ENCODE data around the gene PXMP2.
"Not testable (repeated sequence)": the region's sequence is repeated elsewhere in the genome, so short reads cannot be mapped to it uniquely, and the experiment has no call there.

Gene PXMP2

DNA sequence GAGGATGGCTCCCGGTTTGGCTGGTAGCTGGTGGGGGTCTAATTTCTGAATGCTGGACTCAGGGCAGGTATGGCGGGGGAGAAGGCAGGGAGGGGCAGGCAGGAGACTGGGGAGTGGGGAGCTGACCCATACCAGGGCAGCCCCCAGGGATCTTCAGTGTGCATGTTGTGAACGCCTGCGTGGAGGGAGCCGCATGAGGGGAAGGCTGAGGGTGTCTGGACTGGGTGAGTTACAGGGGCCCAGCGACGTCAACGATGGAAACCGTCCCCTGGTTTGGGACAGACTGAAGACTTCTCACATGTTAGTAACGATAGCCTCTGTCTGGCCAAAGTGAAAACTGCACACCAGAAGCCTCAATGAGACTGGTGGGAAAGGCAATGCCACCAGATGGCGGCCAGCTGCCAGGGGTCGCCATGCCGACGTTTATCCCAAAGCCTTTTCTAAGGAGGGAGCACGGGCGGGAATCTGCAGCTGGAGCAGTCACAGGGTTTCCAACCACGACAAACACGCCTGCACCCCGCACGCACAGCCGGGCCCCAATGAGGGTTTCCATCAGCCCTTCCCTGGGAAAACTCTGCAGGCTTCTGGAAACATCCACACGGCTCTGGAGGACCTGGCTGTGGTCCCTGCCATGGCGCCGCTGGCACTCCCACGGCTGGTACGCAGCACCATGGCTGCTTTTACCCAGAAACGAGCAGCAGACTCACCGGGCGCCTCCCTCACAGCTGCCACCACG, 37.3 kb downstream of the PXMP2 start:
- no peak for DNase-seq

DNA sequence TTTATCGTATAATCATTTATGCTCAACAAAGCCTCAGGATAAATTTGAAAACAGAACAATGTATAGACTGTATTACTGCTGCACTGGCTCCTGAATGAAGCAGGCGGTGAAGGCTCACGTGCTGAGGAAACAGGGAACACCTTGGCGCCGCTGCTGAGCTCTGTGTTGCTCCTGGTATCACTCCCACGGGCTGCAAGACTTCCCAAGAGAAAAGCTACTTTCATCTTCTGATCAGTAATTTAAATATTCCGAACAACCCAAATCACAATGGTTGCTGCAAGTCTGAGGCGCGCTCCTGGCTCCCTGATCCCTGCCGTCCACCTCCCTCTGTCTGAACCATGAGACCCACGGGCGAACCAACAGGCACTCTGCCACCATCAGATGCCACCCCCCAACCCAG, 39.0 kb downstream of the PXMP2 start:
- no peak for DNase-seq

DNA sequence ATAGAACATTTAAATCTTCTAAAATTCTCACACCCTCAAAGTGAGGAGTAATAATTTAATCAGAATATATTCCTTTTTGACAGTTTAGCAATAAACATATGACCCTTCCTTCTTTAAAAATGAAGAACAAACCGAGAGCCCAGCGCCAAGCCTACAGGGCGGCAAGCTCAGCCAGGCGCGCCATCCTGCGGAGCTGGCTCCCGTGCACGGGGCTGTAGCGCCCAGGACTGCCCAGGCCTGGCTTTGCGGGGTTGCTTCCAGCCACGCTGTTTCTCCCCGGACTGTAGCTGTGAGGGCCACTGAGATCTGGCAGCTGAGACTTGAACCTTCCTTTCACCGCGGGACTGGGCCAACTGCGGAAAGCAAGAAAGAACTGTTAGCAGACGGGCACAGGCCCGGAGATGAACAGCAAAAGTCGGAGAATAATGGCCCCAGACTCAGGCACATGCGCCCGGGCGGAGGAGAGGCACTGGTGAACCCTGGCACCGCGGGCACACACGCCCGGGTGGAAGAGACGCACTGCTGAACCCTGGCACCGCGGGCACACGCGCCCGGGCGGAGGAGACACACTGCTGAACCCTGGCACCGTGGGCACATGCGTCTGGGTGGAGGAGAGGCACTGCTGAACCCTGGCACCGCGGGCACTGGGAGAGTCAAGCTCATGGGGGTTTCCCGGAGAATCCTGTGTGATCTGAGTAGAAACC, 39.9 kb downstream of the PXMP2 start:
- no peak for DNase-seq

DNA sequence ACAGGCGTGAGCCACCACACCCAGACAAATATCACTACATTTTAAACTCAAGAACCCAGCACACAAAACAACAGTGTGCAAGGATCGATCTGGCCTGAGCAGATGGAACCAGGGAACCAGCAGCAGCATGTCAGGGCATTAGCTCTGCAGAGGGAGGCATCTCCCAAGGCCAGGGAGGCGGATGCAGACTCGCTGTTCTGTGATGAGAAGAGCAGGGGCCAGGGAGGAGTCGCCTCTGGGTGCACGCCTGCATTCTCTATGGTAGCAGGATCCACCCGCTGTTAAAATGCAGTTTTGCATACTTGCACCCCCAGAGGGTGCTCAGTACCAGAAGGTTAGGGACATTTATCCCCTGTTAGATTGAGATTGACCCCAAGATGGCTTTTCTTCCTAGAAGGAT, 41.1 kb downstream of the PXMP2 start:
- no peak for DNase-seq

DNA sequence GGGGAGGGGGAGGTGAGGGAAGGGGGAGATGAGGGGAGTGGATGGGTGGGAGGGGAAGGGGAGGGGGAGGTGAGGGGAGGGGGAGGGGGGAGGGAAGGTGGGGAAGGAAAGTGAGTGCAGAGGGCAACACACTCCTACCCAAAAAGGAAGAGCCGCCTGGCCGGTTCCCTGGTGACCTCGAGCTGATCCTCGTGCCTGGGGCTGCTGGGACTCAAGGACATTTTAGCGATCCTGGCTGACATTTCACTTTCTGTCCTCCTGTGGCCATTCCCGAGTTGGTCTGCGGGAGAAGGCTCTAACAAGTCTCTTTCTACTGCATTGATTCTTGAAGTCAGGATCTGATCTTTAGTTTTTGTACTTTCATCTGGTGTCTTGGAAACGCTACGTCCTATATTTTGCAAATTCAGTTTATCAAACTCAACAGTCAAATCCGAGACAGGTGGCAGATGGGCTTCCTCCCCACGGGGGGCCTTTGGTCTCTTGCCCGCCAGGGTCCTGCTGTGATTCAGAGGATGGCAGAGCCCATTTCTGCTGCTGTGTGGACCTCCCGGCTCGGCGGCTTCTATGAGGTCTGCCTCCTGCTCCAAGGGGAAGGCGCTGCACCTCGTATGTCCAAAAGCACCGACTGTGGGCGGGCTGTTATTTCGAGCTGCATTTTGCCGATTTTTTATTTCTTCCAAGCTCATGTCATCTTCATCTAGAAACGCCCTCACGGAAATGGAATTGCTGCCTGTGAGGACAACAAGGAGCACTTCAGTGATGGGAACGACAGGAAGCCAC, 42.3 kb downstream of the PXMP2 start:
- DNase-seq: no peak

DNA sequence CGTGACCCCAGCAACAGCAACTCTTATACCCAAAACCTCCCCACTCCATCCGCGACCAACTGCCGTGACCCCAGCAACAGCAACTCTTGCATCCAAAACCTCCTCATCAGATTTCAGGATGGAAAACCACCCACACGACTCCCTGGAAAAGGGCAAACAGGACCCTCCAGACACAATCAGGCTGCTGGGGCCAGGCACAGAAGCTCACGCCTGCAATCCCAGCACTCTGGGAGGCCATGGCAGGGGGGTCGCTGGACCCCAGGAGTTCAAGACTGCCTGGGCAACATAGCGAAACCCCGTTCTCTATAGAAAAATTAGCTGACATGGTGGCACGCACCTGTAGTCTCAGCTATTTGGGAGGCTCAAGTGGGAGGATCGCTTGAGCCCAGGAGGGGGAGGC, 43.0 kb downstream of the PXMP2 start:
- no peak for DNase-seq

DNA sequence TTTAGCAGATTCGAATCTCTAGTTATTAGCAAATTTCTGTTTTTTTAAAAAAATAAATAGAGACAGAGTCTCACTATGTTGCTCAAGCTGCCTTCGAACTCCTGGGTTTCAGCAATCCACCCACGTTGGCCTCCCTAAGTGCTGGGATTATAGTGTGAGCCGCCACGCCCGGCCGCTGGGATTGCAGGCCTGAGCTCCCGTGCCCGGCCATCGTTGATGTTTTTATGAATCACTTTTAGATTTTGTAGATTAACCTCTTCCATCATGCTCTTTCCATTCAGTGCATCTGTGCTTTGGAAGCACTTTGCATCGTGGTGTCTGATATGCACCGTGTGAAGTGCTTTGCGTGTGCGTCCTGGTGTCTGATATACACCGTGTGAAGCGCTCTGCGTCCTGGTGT, 44.2 kb downstream of the PXMP2 start:
- DNase-seq: no peak

DNA sequence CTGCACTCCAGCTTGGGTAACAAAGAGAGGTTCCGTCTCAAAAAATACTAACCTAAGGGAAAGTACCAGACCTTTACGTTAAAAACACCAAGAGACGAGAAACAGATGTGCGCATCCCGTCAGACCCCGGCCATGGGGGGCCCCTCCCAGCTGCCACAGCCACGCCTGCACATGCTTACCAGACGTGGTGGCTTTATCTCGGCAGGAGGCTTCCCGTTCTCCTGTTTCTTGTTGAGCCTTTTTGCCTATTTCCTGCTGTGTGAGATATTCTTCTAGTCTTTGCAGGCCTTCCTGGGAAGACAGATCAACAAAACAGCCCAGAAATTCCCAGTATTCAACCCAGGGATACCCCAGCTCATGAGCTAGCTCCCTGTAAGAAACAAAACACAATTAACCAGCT, 46.8 kb downstream of the PXMP2 start:
- no peak for DNase-seq

DNA sequence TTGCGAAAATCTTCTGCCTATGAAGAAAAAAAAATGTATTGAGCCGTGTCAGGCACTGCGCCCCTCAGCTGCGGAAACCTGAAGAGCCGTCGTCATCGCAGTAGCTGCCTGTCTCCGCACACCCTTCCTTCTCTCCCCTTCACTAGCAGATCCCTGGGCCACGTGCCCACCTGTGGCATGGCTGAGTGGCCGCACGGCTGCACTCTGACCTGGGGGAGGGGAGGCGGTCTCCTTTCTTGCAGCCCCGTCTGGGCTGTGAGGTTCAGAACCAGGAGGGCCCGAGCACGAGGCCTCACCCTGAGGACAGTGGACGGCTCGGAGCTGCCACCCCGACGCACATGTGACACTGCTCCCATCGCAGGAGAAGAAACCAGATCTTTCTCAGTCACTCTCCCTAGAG, 48.1 kb downstream of the PXMP2 start:
- DNase-seq: no peak

DNA sequence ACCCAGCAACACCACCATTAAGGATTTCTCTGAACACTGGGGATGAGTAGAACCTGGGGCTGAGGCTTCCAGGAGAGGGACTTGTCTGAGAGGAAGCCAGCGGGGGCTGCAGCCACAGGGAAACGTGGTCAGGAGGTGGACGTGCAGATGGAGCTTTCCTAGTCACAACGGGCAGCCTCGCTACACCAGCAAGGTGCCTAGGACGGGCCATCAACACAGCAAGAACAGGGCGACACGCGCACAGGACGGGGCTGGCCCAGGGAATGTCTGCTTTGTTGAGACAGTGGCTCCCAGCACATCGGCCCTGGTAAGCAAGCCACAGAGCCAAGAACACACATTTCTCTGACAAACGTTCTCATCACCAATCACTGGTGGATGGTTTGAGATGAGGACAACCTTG, 49.0 kb downstream of the PXMP2 start:
- DNase-seq: no peak

DNA sequence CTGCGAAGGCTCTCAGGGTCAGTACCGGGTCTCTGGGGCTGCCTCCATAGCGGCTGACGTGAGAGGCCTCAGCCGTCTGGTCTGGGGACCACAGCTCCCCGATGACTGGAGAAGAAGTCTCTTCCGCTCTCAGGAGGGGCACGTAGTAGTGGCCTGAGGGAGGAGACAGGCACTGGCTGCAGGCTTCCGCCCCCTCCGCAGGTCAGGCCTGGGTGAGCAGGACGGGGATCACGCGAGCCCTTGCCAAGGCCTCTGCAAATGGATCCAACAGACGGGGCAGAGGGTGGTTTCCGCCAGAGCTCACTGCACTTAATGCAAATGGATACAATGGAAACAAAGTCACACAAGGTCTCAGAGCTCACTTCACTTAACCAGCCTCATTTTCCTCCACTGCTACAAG, 49.5 kb downstream of the PXMP2 start:
- DNase-seq: no peak

DNA sequence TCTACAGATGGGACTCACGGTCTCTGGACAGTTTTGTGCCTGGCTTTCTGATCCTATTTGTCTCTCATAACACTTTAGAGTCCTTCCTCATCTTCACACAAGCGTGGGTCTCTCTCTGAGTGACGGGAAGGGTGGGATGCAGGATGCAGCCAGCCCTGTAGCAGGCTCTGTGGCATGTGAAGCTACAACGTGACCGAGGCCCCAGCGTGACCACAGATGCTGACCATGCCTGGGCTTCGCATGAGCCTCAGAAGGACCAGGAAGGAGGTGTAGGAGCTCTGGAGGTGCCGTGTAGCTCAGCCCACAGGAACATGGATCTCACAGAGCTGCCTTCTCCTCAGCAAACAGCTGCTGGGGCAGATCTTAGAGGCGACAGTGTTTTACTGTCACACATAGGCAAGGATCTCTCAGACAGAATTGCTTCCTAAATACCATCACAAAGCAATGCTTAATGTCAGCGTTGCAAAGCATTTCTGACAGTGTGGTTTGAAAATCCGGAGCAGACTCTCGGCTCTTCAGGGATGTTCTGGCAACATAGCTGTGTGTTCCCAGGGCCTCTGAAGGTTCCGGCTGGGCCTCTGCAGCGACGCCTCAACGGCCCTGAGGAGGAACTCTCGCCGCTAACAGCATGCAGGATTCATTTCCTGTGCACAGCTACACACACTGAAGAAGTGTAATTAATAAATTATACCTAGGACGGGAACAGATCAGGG, 52.4 kb downstream of the PXMP2 start:
- DNase-seq: no peak

DNA sequence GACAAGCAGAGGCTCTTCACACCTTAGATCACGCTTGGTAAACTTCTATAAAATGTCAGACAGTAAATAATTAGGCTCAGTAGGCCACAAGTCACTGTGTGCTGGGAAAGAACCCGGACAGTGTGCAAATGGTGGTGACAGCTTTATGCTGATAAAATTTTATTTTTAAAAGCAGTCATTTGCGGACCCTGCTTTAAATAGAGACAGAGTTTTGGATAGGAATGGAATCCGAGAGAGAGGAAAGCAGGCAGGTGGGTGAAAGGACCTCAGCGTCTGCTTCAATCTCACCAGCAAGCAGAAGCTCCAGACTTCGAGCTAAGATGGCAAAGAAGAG, 52.9 kb downstream of the PXMP2 start:
- no peak for DNase-seq

DNA sequence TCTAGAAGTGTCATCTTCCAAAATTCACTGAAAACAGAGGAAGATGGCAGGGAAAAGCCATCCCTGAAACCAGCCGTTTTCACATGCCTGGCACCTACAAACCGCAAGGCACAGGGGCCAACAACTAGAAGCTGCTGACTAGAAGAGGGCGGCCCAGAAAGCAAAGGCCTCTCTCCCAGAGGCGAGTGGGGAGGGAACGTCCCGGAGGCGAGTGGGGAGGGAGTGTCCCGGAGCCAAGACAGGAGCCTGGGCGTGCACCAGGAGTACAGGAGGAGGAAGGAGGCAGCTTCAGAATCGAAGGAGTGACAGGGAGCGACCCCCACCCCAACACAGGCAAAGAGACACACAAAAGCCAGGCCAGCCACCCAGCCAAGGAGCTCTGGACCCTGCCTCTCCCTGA, 53.3 kb downstream of the PXMP2 start:
- DNase-seq: no peak

DNA sequence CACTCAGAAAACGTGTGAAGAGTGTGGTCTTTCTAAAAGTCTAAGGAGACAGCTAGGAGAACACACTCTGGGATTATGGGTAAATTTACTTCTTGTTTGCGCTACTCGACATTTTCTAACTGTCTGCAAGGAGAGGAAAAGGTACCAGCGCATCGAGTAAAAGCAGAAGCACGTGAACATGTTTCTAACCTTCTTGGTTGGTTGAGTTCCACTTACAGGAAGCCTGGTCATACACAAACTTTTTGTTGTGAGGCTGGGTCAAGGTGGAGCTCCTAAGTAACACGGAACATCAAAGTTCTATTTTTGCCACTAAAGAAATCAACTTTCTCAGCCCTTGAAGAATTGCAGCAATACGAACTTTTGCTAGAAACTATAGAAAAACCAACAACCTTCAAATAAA, 54.2 kb downstream of the PXMP2 start:
- no peak for DNase-seq

DNA sequence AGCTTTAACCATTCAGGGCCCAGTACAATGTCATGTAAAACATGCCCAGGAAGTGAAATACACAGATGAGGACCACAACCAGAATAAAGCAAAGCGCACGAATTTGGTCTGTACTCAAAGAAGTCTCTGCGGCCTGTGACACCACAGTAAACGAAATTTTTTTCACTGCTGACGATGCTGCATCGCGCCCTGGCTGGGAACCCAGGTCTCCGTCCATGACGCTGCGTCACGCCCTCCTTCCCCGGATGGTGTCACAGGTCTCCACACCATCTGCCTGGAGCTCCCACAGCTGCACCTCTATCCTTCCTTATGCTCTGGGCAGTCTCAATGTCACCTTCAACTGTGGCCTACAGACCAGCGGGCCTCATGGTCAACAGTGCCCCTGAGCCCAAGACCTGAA, 56.4 kb downstream of the PXMP2 start:
- DNase-seq: no peak

DNA sequence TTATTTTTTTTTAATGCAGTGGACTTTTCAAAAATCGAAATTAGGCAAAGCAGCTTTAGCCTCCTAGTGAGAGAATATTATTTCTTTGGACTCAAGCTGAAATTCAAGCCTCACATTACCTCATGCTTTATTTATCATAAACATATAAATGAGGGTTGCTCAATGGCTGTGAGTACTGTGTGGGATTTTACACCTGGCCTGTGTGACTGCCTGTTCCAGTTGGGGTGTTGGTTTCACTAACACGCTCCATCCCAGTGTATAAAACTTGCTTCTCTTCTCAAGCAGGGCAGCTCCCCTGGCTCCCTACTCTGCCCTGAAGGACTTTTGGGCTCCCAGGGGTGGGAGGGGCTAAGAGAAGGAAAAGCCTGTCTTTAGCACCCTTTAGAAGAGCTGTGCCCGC, 59.2 kb downstream of the PXMP2 start:
- no peak for DNase-seq

DNA sequence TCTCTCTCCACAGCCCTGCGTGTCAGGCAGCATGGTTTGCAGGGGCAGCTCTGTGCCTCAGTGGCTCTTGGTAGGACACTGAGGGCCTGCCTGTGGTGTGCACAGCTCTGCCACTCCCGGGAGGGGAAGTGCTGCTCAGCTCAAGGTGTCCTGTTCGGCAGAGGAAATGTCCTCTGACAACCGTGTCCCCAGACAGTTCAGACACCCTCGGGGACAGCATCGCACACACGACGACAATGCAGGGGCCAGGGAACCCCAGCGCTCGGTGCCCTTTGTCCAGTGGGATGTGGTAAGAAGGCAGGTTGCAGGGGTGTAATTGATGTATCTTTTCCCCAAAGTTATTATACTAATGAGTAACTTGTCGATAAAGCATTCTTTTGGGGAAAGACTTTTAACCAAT, 60.0 kb downstream of the PXMP2 start:
- no peak for DNase-seq

DNA sequence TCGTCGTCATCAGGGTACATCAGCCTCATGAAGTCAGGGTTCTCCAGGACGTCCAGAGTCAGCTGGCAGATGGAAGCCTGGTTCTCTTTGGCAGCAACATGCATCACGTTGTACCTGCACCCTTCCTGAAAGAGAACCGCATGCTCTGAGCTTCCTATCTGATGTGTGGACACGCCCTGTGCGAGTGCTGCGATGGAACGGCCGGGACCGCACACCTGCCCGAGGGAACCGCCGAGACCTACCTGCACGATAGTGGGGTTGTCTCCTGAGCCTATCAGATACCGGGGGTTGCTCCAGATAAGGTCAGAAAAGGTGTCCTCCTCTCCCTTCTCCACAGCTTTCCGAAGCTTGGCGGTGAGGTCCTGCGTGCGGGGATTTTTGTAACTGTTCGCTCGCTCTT, 60.5 kb downstream of the PXMP2 start:
- no peak for DNase-seq

DNA sequence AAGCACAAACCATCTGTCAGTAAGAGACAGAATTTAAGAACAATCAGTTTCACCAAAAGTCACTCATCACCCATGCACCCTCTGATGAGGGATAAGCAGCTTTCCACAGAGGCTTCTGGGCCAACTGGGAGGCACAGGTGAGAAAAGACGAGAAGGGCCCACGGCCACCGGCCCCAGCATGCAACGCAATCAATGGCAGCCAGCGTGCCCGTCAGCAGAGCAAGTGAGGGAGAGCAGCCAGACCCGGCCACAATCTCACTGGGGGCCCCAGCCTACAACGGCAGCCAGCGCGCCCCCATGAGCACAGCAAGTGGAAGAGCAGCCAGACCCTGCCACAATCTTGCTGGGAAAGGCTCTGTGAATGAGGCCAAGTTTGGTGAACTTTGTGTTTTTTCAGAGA, 60.9 kb downstream of the PXMP2 start:
- DNase-seq: no peak

DNA sequence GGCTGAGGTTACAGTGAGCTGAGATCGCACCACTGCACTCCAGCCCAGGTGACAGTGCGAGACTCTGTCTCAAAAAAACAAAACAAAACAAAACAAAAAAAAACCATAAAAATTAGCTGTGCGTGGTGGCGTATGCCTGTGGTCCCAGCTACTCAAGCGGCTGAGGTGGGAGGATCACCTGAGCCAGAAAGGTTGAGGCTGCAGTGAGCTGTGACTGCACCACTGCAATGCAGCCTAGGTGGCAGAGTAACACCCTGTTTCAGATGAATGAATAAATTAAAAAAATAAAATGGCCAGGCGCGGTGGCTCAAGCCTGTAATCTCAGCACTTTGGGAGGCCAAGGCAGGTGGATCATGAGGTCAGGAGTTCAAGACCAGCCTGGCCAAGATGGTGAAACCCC, 66.3 kb downstream of the PXMP2 start:
- not testable (repeated sequence) for DNase-seq

DNA sequence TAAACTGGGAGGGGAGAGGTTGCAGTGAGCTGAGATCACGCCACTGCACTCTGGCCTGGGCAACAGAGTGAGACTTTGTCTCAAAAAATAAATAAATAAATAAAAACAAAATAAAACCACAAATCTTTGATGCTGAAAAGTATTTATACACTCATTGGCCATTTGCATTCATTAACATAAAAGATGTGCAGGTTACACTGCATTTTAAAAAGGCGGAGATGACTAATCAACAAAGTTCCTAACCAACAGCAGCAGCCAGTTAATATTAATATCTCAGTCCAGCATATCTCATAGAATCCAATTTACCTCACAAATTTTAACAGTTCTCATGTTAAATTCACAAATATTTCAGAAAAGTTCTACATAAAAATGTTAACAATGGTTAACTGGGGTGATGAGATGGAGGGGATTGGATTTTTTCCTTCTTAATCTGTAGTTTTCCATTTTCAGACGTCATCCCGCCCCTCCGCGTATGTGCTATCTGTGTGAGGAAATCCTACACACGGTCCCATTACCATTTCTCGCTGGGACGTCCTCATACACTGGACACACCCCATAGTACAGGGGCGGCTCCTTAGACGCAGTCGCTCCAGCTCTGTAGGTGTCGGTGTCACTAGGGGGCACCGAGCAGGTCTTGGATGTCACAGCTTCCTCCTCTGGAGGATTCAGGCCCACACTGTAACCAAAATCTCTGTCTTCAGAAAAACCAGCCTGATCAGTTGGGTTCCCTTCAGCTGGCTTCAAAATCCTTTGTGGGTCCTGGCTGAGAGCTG, 67.0 kb downstream of the PXMP2 start:
- DNase-seq: no peak
